Right lobe of liver (tissue), 6 donors: ENCODE measurements around the gene PRR14. TPM values are rescaled to one million over a fixed set of nuclear protein-coding genes. Genes with fewer than 3 reads are reported as not detected.
A peak's percentile ranks its signal among the peaks of the same experiment; 100 is the strongest.

Experiments
- ATAC-seq, 4 donors: fragments of 200-7000 bp; cut with Tn5 transposase; one replicate each; pipeline ENCODE4 v1.9.1; 2020; ENCODE audit warnings: mild to moderate bottlenecking in 4 of 4, moderate library complexity in 4 of 4
- DNase-seq, 3 donors: peaks; one replicate each; pipeline ENCODE4 v3.0.0-alpha.2; 2020
- H3K27ac ChIP-seq, 3 donors: fragments of 200-600 bp; one replicate each; pipeline ENCODE4 v1.8.0; 2022
- H3K27me3 ChIP-seq, 2 donors: fragments of 200-600 bp; one replicate each; pipeline ENCODE4 v1.8.0; 2022
- H3K36me3 ChIP-seq, 4 donors: fragments of 200-600 bp; sonication (generic) in 1 of 4; one replicate each; pipeline versions ENCODE4 v1.5.1 to v1.8.0; 2017 to 2022; ENCODE audit warnings: control low read depth in 1 of 4
- H3K4me1 ChIP-seq, 4 donors: fragments of 200-600 bp; sonication (generic) in 1 of 4; one replicate each; pipeline versions ENCODE4 v1.5.1 to v1.8.0; 2017 to 2022; ENCODE audit warnings: control low read depth in 1 of 4
- H3K4me3 ChIP-seq, 3 donors: fragments of 200-600 bp; one replicate each; pipeline ENCODE4 v1.8.0; 2022
- H3K9me3 ChIP-seq, 4 donors: fragments of 200-600 bp; sonication (generic) in 1 of 4; one replicate each; pipeline versions ENCODE4 v1.5.1 to v1.8.0; 2017 to 2022; ENCODE audit warnings: control low read depth in 1 of 4
- CTCF ChIP-seq, 4 donors: fragments of 200-600 bp in 3 of 4; fragments of 450-650 bp in 1 of 4; IDR thresholded peaks; one replicate each; pipeline versions ENCODE4 v1.5.1 to v1.8.0; 2016 to 2022; ENCODE audit warnings: antibody characterized with exemption in 4 of 4, mild to moderate bottlenecking in 2 of 4
- POLR2A ChIP-seq: fragments of 450-650 bp; IDR thresholded peaks from one replicate; pipeline ENCODE4 v1.6.1; 2017; ENCODE audit warnings: antibody characterized with exemption, mild to moderate bottlenecking
- WGBS: methylation state at CpG from one replicate; pipeline ENCODE4 v1.1.6; 2018; ENCODE audit warnings: low coverage, low lambda C conversion rate; ENCODE audit not compliant: insufficient coverage; ENCODE audit errors: missing lambda C conversion rate; 5-methylcytosine and 5-hydroxymethylcytosine counted together
- intact Hi-C, 2 donors: fragments of 100-400 bp; cut with DNase I; formaldehyde crosslinking; loops; one replicate each; pipeline versions ENCODE4 v1.11.2 to v1.14.1; 2022
- total RNA-seq, 6 experiments: library from RNA; depleted of rRNA in 2 of 6; stranded (reverse); fragments of >200 nt in 2 of 6; fragmentation: NEBNext Ultra II Directional in 3 of 6; extraction: Animal tissue kit (Norgen Biotek cat#: 25700) in 3 of 6; gene quantifications; one replicate each; pipeline versions ENCODE4 v1.1.0 to v1.2.4, GENCODE V29; 2016 to 2023
- donor health status: DM: no; HTN: yes; CAD: no.
- donor health status: DM: no; HTN: no; CAD: no.
- donor health status: DM: no; HTN: no; CAD: no.
- donor health status: DM: no; HTN: yes; CAD: no.
- donor health status: DM: no; HTN: yes; CAD: no.

Gene PRR14
- total RNA-seq, 6 experiments from 2014 or later, result 12.8 to 23.0 (median 17.6) TPM

GRCh38 chr16:30649725-30650368 is 913 bp upstream of the PRR14 start:
- Histone ChIP-seq H3K27ac (peak overlapping the region; percentile 85 to 93 (median 89)), H3K36me3 (peaks cover 0 to 24% (median 9%) of the 10 kb centered on the region in 4 donors), H3K4me1 (no peaks in the 10 kb centered on the region), H3K4me3 (peak overlapping the region; percentile 28 to 80 (median 77)), H3K27me3 (no peaks in the 10 kb centered on the region), H3K9me3 (no peaks in the 10 kb centered on the region)
- WGBS, result 46% methylated on average over 9 of the region's 22 CpGs
- DNase-seq (peak in 1 of 3 donors; percentile 76), ATAC-seq (no peak)
- TF ChIP-seq CTCF (IDR thresholded peaks at IDR 0.05), result no peak
- TF ChIP-seq POLR2A, result no peak
- intact Hi-C loops, result no loop called here

GRCh38 chr16:30651124-30652004 is 604 bp downstream of the PRR14 start:
- Histone ChIP-seq H3K4me3 (peak overlapping the region; percentile 77 to 93 (median 80)), H3K36me3 (peaks cover 0 to 40% (median 19%) of the 10 kb centered on the region in 4 donors), H3K4me1 (no peaks in the 10 kb centered on the region), H3K9me3 (no peaks in the 10 kb centered on the region), H3K27ac (peak overlapping the region; percentile 85 to 93 (median 89)), H3K27me3 (no peaks in the 10 kb centered on the region)
- ATAC-seq, result peak; percentile 69 to 78 (median 72)
- TF ChIP-seq POLR2A (peak; percentile 32), CTCF (IDR thresholded peaks at IDR 0.05) (peak; percentile 59 to 87 (median 74))
- intact Hi-C loops, result no loop called here
- peak; percentile 76 to 80 (median 79) for DNase-seq
- 3% methylated on average over 14 of the region's 71 CpGs for WGBS

DNA sequence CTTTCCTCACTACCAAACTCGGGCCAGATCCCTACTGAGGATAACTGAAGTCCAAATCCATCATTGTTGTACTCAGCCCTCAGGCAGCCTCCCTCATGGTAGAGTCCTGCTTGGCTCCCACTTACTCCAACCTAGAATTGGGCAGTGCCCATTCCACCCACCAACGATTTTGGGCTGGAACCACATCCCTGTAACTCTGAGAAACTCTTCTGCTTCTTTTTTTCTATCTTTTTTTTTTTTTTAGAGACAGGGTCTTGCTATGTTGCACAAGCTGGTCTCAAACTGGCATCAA is 1.2 kb downstream of the PRR14 start:
- ATAC-seq (no peak), DNase-seq (no peak)
- peak overlapping the region; percentile 85 to 93 (median 89) for H3K27ac ChIP-seq
- intact Hi-C loops, result no loop called here
- WGBS, result 32% methylated on average over 2 of the region's 2 CpGs
- H3K9me3 ChIP-seq, result no peaks in the 10 kb centered on the region
- H3K4me1 ChIP-seq, result peaks cover 0 to 6% (median 3%) of the 10 kb centered on the region in 4 donors
- no peak for TF ChIP-seq CTCF (IDR thresholded peaks at IDR 0.05)
- TF ChIP-seq POLR2A, result no peak
- H3K36me3 ChIP-seq, result peaks cover 0 to 43% (median 19%) of the 10 kb centered on the region in 4 donors
- H3K4me3 ChIP-seq, result peak overlapping the region; percentile 77 to 93 (median 80)
- H3K27me3 ChIP-seq, result no peaks in the 10 kb centered on the region

DNA sequence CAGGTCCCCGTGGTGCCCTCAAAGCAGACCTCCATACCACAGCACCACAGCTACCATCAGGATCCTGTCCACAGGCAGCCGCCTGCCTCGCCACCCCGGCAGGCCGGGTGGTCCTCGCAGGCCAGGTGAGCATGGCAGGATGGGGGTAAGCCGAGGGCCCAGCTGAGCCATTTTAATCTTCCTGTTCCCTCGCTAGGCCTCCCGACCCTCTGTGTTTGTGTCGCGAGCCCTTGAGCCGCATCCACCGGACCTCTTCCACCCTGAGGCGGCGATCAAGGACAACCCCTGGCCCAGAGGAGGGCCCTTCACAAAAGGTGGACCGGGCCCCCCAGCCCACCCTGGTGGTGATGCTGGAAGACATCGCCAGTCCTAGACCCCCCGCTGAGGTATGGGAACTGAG is 2.0 kb downstream of the PRR14 start:
- ATAC-seq, result no peak
- no peak for DNase-seq
- Histone ChIP-seq H3K36me3 (peaks cover 0 to 43% (median 19%) of the 10 kb centered on the region in 4 donors), H3K4me3 (no peak overlapping the region), H3K9me3 (no peaks in the 10 kb centered on the region), H3K4me1 (peaks cover 0 to 13% (median 6%) of the 10 kb centered on the region in 4 donors), H3K27ac (no peak overlapping the region), H3K27me3 (no peaks in the 10 kb centered on the region)
- TF ChIP-seq POLR2A (no peak), CTCF (IDR thresholded peaks at IDR 0.05) (no peak)
- intact Hi-C loops, result no loop called here
- 100% methylated on average over 1 of the region's 18 CpGs for WGBS
